Astrocyte of the cerebellum (primary cell): Measurements from ENCODE around the gene FRS3.
"Not testable (repeated sequence)": the region's sequence is repeated elsewhere in the genome, so short reads cannot be mapped to it uniquely, and the experiment has no call there.

Experiments
- DNase-seq: peaks from one replicate; pipeline ENCODE4 v3.0.0-alpha.2; 2011; ENCODE audit warnings: low read depth
- H3K4me3 ChIP-seq: 2 replicates; pipeline ENCODE4 v1.5.1; 2011; ENCODE audit warnings: mild to moderate bottlenecking, low read depth, low read length, moderate library complexity
- CTCF ChIP-seq: IDR thresholded peaks from 2 replicates; pipeline ENCODE4 v1.5.1; 2012; ENCODE audit warnings: low read length, low read depth, moderate library complexity, mild to moderate bottlenecking; ENCODE audit errors: missing control alignments
- in situ Hi-C: cut with HindIII; loops from 2 replicates; pipeline ENCODE4 v1.10.0; 2017; ENCODE audit warnings: low sequenced_read_pairs

FRS3 gene

GRCh38 chr6:41821266-41821665 is 41.6 kb upstream of the FRS3 start:
- DNase-seq, result no peak
- H3K4me3 ChIP-seq, result no peak overlapping the region
- in situ Hi-C loops, result no loop called here
- no peak for TF ChIP-seq CTCF

GRCh38 chr6:41818271-41819054 is 38.8 kb upstream of the FRS3 start:
- H3K4me3 ChIP-seq, result no peak overlapping the region
- no peak for DNase-seq
- TF ChIP-seq CTCF, result no peak
- in situ Hi-C loops, result no loop called here

- DNase-seq, result no peak
- no peak for TF ChIP-seq CTCF
- in situ Hi-C loops, result no loop called here
- no peak overlapping the region for H3K4me3 ChIP-seq
Measured at GRCh38 chr6:41815587-41815986, 35.9 kb upstream of the FRS3 start.

- no peak overlapping the region for H3K4me3 ChIP-seq
Measured at GRCh38 chr6:41814629-41815028, 34.9 kb upstream of the FRS3 start.

GRCh38 chr6:41813956-41814355 is 34.3 kb upstream of the FRS3 start:
- no peak for DNase-seq
- in situ Hi-C loops, result no loop called here
- no peak overlapping the region for H3K4me3 ChIP-seq
- TF ChIP-seq CTCF, result no peak

More at GRCh38 chr6:41814629-41815028, 34.9 kb upstream of the FRS3 start:
- DNase-seq, result no peak
- in situ Hi-C loops, result no loop called here
- TF ChIP-seq CTCF, result no peak

GRCh38 chr6:41813469-41813868 is 33.8 kb upstream of the FRS3 start:
- no peak overlapping the region for H3K4me3 ChIP-seq
- in situ Hi-C loops, result no loop called here
- no peak for DNase-seq
- TF ChIP-seq CTCF, result no peak

GRCh38 chr6:41811946-41812345 is 32.2 kb upstream of the FRS3 start:
- DNase-seq, H3K4me3 ChIP-seq, in situ Hi-C loops: not testable (repeated sequence)
